Measurements from ENCODE around the gene ZNF664.

Gene ZNF664

DNA sequence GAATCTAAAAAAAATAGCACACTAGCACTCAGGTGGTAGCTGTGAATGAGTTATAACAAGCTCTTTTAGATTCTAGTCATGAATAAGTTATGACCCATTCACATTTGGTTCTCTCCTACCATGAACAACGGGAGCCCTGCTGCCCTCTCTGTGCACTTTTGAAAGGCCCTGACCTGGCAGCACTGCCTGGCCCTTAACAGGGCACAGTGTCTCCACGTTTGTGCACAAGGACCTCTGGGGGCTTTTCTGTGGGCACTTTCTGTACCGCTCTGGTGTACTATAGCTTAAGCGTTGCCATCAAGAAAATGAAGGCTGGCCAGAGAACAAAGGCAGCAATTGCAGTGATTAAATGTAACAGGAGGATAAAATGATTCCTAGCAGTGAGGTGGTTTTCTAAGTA is 21.5 kb upstream of the ZNF664 start:
- Histone ChIP-seq H2BK15ac (ENCODE audit: low read depth, poor library complexity, severe bottlenecking) (no peak overlapping the region), H3K4me2 (ENCODE audit: low read length, poor library complexity, severe bottlenecking) (no peak overlapping the region), H3K4me3 (ENCODE audit: insufficient read depth in 1 of 2, low read depth in 1 of 2, low read length in 2 of 2) (no peak overlapping the region), H4K91ac (ENCODE audit: low read length) (no peak overlapping the region), H2BK5ac (ENCODE audit: low read depth, low read length, poor library complexity, severe bottlenecking) (no peak overlapping the region), H3K27ac (ENCODE audit: low read length, poor library complexity, severe bottlenecking) (no peak overlapping the region), H3K4me1 (ENCODE audit: control insufficient read depth, insufficient read depth, low read depth, low read length) (peaks cover 9% of the 10 kb centered on the region), H3K9ac (ENCODE audit: low read length) (no peak overlapping the region), H3K79me1 (replicated peaks; ENCODE audit: low read length, poor library complexity, severe bottlenecking) (peaks cover 24% of the 10 kb centered on the region), H4K8ac (ENCODE audit: low read length) (peak overlapping the region; percentile 19), H3K4ac (ENCODE audit: low read depth in 1 of 2, low read length in 2 of 2) (peak overlapping the region in 1 of 2 experiments; percentile 20), H3K23ac (ENCODE audit: low read length in 2 of 2) (no peak overlapping the region), H2AFZ (ENCODE audit: low read depth, low read length) (no peak overlapping the region), H3K18ac (ENCODE audit: low read depth in 1 of 2, low read length in 2 of 2) (peak overlapping the region; percentile 65 to 84), H3K36me3 (ENCODE audit: control insufficient read depth in 1 of 2, insufficient read depth in 2 of 2, low read depth in 1 of 2, low read length in 2 of 2) (peaks cover 4 to 7% of the 10 kb centered on the region in 2 experiments), H2AK5ac (ENCODE audit: low read length, severe bottlenecking) (no peak overlapping the region), H2BK12ac (ENCODE audit: low read length in 2 of 2) (peak overlapping the region; percentile 49 to 85), H2BK120ac (ENCODE audit: low read depth, low read length) (no peak overlapping the region), H3K14ac (ENCODE audit: low read length in 2 of 2) (no peak overlapping the region), H3K9me3 (ENCODE audit: control insufficient read depth, low read length) (no peaks in the 10 kb centered on the region), H3K27me3 (ENCODE audit: control insufficient read depth in 1 of 2, insufficient read depth in 1 of 2, low read length in 2 of 2) (no peaks in the 10 kb centered on the region)
- 78% methylated on average over 4 of the region's 4 CpGs for WGBS
- DNase-seq: no peak

DNA sequence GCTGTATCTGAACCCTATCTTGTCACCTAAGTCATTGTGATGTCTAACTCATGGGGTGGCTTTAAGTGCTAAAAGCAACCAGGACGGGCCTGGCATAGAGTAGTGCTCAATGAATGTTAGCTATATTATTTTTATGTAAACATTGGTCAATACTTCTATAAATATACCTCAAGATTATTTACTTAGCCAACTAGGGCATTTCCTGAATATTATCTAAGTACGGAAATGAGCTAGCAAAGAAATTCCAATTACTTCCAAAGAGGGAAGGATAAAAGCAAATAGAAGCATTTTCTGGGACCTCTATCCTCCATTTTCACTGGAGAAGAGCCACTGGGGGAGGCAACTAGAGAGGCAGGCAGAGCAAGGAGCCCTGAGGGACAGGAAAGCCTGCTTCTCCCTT is 21.0 kb upstream of the ZNF664 start:
- WGBS: 0% methylated on average over 1 of the region's 2 CpGs
- Histone ChIP-seq H2AFZ (ENCODE audit: low read depth, low read length) (no peak overlapping the region), H3K27ac (ENCODE audit: low read length, poor library complexity, severe bottlenecking) (no peak overlapping the region)

DNA sequence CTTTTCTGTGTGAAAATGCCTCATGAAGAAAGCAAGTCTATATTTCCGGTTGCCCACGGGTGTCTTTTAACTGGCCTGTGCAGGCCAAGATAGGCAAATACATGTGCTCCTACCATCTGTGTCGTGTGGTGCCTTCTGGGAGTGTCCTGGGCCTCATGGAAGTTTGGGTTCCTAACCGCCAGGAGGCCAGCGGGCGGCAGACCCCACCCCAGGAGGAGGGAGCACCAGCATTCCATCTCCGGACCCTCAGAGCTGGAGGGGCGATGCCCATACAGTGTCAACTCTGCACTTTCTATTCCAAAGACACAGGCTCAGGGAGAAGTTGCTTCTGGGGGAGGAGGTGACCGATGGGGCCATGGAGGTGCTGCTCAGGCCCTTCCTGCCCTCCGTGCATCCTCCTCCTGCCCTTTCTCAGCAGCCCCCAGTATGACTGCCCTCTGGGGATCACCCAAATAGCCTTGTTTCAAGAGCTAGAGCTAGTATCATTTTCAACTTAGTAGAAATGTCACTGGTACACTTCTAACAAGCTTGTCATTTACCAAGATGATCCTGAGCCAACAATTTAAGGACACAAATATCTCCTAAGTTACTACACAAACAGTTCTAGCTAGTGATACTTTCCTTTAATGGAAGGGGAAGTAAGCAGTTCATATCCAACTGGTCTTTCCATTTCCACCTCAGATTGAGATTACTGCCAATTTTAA is 18.2 kb upstream of the ZNF664 start:
- Histone ChIP-seq H3K4me1 (ENCODE audit: control insufficient read depth, insufficient read depth, low read depth, low read length) (no peaks in the 10 kb centered on the region), H2BK5ac (ENCODE audit: low read depth, low read length, poor library complexity, severe bottlenecking) (no peak overlapping the region), H3K9me3 (ENCODE audit: control insufficient read depth, low read length) (no peaks in the 10 kb centered on the region), H2BK15ac (ENCODE audit: low read depth, poor library complexity, severe bottlenecking) (no peak overlapping the region), H3K36me3 (ENCODE audit: control insufficient read depth in 1 of 2, insufficient read depth in 2 of 2, low read depth in 1 of 2, low read length in 2 of 2) (peaks cover 5 to 9% of the 10 kb centered on the region in 2 experiments), H3K23ac (ENCODE audit: low read length in 2 of 2) (no peak overlapping the region), H2BK12ac (ENCODE audit: low read length in 2 of 2) (peak overlapping the region in 1 of 2 experiments; percentile 1), H3K18ac (ENCODE audit: low read depth in 1 of 2, low read length in 2 of 2) (no peak overlapping the region), H4K8ac (ENCODE audit: low read length) (no peak overlapping the region), H3K4ac (ENCODE audit: low read depth in 1 of 2, low read length in 2 of 2) (no peak overlapping the region), H2AK5ac (ENCODE audit: low read length, severe bottlenecking) (no peak overlapping the region), H3K27ac (ENCODE audit: low read length, poor library complexity, severe bottlenecking) (no peak overlapping the region), H4K91ac (ENCODE audit: low read length) (no peak overlapping the region), H3K14ac (ENCODE audit: low read length in 2 of 2) (no peak overlapping the region), H3K4me3 (ENCODE audit: insufficient read depth in 1 of 2, low read depth in 1 of 2, low read length in 2 of 2) (no peak overlapping the region), H3K9ac (ENCODE audit: low read length) (no peak overlapping the region), H2BK120ac (ENCODE audit: low read depth, low read length) (no peak overlapping the region), H3K27me3 (ENCODE audit: control insufficient read depth in 1 of 2, insufficient read depth in 1 of 2, low read length in 2 of 2) (no peaks in the 10 kb centered on the region), H3K79me1 (replicated peaks; ENCODE audit: low read length, poor library complexity, severe bottlenecking) (peaks cover 25% of the 10 kb centered on the region), H3K4me2 (ENCODE audit: low read length, poor library complexity, severe bottlenecking) (no peak overlapping the region), H2AFZ (ENCODE audit: low read depth, low read length) (no peak overlapping the region)
- WGBS: 85% methylated on average over 8 of the region's 10 CpGs
- no peak for DNase-seq

More for the DNA sequence above, 21.0 kb upstream of the ZNF664 start:
- Histone ChIP-seq H4K8ac (ENCODE audit: low read length) (no peak overlapping the region), H2BK120ac (ENCODE audit: low read depth, low read length) (no peak overlapping the region), H2BK5ac (ENCODE audit: low read depth, low read length, poor library complexity, severe bottlenecking) (no peak overlapping the region), H2BK15ac (ENCODE audit: low read depth, poor library complexity, severe bottlenecking) (no peak overlapping the region), H3K4ac (ENCODE audit: low read depth in 1 of 2, low read length in 2 of 2) (no peak overlapping the region), H2AK5ac (ENCODE audit: low read length, severe bottlenecking) (no peak overlapping the region), H3K9me3 (ENCODE audit: control insufficient read depth, low read length) (no peaks in the 10 kb centered on the region), H3K36me3 (ENCODE audit: control insufficient read depth in 1 of 2, insufficient read depth in 2 of 2, low read depth in 1 of 2, low read length in 2 of 2) (peaks cover 2 to 7% of the 10 kb centered on the region in 2 experiments), H3K9ac (ENCODE audit: low read length) (no peak overlapping the region), H2BK12ac (ENCODE audit: low read length in 2 of 2) (no peak overlapping the region), H3K4me3 (ENCODE audit: insufficient read depth in 1 of 2, low read depth in 1 of 2, low read length in 2 of 2) (no peak overlapping the region), H3K27me3 (ENCODE audit: control insufficient read depth in 1 of 2, insufficient read depth in 1 of 2, low read length in 2 of 2) (no peaks in the 10 kb centered on the region), H3K18ac (ENCODE audit: low read depth in 1 of 2, low read length in 2 of 2) (no peak overlapping the region), H4K91ac (ENCODE audit: low read length) (no peak overlapping the region), H3K23ac (ENCODE audit: low read length in 2 of 2) (no peak overlapping the region), H3K4me2 (ENCODE audit: low read length, poor library complexity, severe bottlenecking) (no peak overlapping the region), H3K14ac (ENCODE audit: low read length in 2 of 2) (no peak overlapping the region), H3K79me1 (replicated peaks; ENCODE audit: low read length, poor library complexity, severe bottlenecking) (peaks cover 24% of the 10 kb centered on the region), H3K4me1 (ENCODE audit: control insufficient read depth, insufficient read depth, low read depth, low read length) (peaks cover 9% of the 10 kb centered on the region)
- peak; percentile 51 for DNase-seq

DNA sequence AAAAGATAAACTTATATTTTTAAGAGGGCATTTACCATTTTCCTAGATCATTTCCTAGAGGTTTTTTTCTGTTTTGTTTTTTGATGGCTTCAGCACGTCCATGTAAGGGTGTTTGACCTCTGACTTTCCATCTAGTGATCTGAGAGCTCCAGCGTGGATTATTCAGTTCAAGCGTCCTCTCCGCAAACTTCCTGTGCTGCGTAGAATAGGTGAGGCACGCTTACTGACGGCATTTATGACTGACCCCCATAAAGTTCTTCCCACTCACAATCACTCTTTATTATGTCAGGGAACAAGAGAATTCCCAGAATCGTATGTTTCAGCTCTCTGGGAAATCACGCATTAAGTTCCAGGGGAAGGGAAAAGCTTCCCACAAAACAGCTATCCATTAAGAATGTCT is 16.8 kb upstream of the ZNF664 start:
- Histone ChIP-seq H3K9ac (ENCODE audit: low read length) (no peak overlapping the region), H3K4me1 (ENCODE audit: control insufficient read depth, insufficient read depth, low read depth, low read length) (no peaks in the 10 kb centered on the region), H3K18ac (ENCODE audit: low read depth in 1 of 2, low read length in 2 of 2) (no peak overlapping the region), H3K79me1 (replicated peaks; ENCODE audit: low read length, poor library complexity, severe bottlenecking) (peaks cover 20% of the 10 kb centered on the region), H2BK15ac (ENCODE audit: low read depth, poor library complexity, severe bottlenecking) (no peak overlapping the region), H2BK5ac (ENCODE audit: low read depth, low read length, poor library complexity, severe bottlenecking) (no peak overlapping the region), H3K4ac (ENCODE audit: low read depth in 1 of 2, low read length in 2 of 2) (no peak overlapping the region), H3K14ac (ENCODE audit: low read length in 2 of 2) (no peak overlapping the region), H4K91ac (ENCODE audit: low read length) (no peak overlapping the region), H2BK120ac (ENCODE audit: low read depth, low read length) (no peak overlapping the region), H3K4me2 (ENCODE audit: low read length, poor library complexity, severe bottlenecking) (no peak overlapping the region), H2BK12ac (ENCODE audit: low read length in 2 of 2) (no peak overlapping the region), H3K27me3 (ENCODE audit: control insufficient read depth in 1 of 2, insufficient read depth in 1 of 2, low read length in 2 of 2) (no peaks in the 10 kb centered on the region), H2AFZ (ENCODE audit: low read depth, low read length) (no peak overlapping the region), H3K9me3 (ENCODE audit: control insufficient read depth, low read length) (no peaks in the 10 kb centered on the region), H3K27ac (ENCODE audit: low read length, poor library complexity, severe bottlenecking) (no peak overlapping the region), H3K4me3 (ENCODE audit: insufficient read depth in 1 of 2, low read depth in 1 of 2, low read length in 2 of 2) (no peak overlapping the region), H3K23ac (ENCODE audit: low read length in 2 of 2) (peak overlapping the region in 1 of 2 experiments; percentile 37), H4K8ac (ENCODE audit: low read length) (no peak overlapping the region), H3K36me3 (ENCODE audit: control insufficient read depth in 1 of 2, insufficient read depth in 2 of 2, low read depth in 1 of 2, low read length in 2 of 2) (peaks cover 5 to 9% of the 10 kb centered on the region in 2 experiments), H2AK5ac (ENCODE audit: low read length, severe bottlenecking) (no peak overlapping the region)
- DNase-seq: no peak
- 73% methylated on average over 9 of the region's 9 CpGs for WGBS
